Subcutaneous adipose tissue (tissue), 4 donors: ENCODE results near the gene GABBR2. TPM values are rescaled to one million over a fixed set of nuclear protein-coding genes. Genes with fewer than 3 reads are reported as not detected.

Source experiments
- CTCF ChIP-seq: fragments of 450-650 bp; IDR thresholded peaks from one replicate; pipeline ENCODE4 v1.5.1; 2016; ENCODE audit warnings: low read depth, mild to moderate bottlenecking, control low read depth, antibody characterized with exemption, moderate library complexity
- total RNA-seq, 4 donors: library from RNA; depleted of rRNA; stranded (reverse); fragments of >200 nt; gene quantifications; one replicate each; pipeline ENCODE4 v1.1.0, GENCODE V29; 2016

The GABBR2 gene
- total RNA-seq, 4 donors from 2014 or later = not detected

GRCh38 chr9:98694943-98695342 is 13.8 kb downstream of the GABBR2 start:
- no peak for TF ChIP-seq CTCF

GRCh38 chr9:98692392-98692791 is 16.3 kb downstream of the GABBR2 start:
- no peak for TF ChIP-seq CTCF

- TF ChIP-seq CTCF = no peak
These were observed 16.8 kb downstream of the GABBR2 start for GRCh38 chr9:98691890-98692289.

GRCh38 chr9:98690686-98691085 is 18.0 kb downstream of the GABBR2 start:
- no peak for TF ChIP-seq CTCF

GRCh38 chr9:98688710-98689495 is 19.8 kb downstream of the GABBR2 start:
- TF ChIP-seq CTCF = no peak

- no peak for TF ChIP-seq CTCF
These were observed 20.8 kb downstream of the GABBR2 start for GRCh38 chr9:98687911-98688310.

GRCh38 chr9:98686961-98687855 is 21.5 kb downstream of the GABBR2 start:
- no peak for TF ChIP-seq CTCF
